SK-N-SH treated with all-trans-retinoic acid at 6 μM for 48 hours (cell line): ENCODE measurements around the gene WBP11.
"Not testable (repeated sequence)": the region's sequence is repeated elsewhere in the genome, so short reads cannot be mapped to it uniquely, and the experiment has no call there.

Experiments used
- ARNTL ChIP-seq: fragments of 450-650 bp; formaldehyde crosslinking; IDR thresholded peaks from 2 replicates; pipeline ENCODE4 v1.5.0; 2020; ENCODE audit warnings: low read depth, mild to moderate bottlenecking, moderate library complexity, borderline replicate concordance
- GLIS3 ChIP-seq: fragments of 250-450 bp; sonication (Bioruptor Pico); IDR thresholded peaks from 2 replicates; pipeline ENCODE4 v1.5.0; 2020; ENCODE audit warnings: mild to moderate bottlenecking, moderate library complexity
- ISL1 ChIP-seq: fragments of 250-450 bp; sonication (Bioruptor Pico); IDR thresholded peaks from 2 replicates; pipeline ENCODE4 v2.1.2; 2022; ENCODE audit warnings: mild to moderate bottlenecking, moderate library complexity
- OSR1 ChIP-seq: fragments of 250-450 bp; sonication (Bioruptor Pico); IDR thresholded peaks from 2 replicates; pipeline ENCODE4 v1.8.0; 2022; ENCODE audit warnings: moderate library complexity, mild to moderate bottlenecking, inconsistent platforms
- PATZ1 ChIP-seq: fragments of 250-450 bp; sonication (Bioruptor Pico); IDR thresholded peaks from 2 replicates; pipeline ENCODE4 v1.8.0; 2020; ENCODE audit warnings: mild to moderate bottlenecking, moderate library complexity, borderline replicate concordance
- PPARA ChIP-seq: fragments of 250-450 bp; sonication (Bioruptor Pico); IDR thresholded peaks from 2 replicates; pipeline ENCODE4 v1.5.0; 2020; ENCODE audit warnings: mild to moderate bottlenecking, borderline replicate concordance
- RARB ChIP-seq: fragments of 250-450 bp; sonication (Bioruptor Pico); IDR thresholded peaks from 2 replicates; pipeline ENCODE4 v1.8.0; 2021; ENCODE audit warnings: mild to moderate bottlenecking, moderate library complexity
- TOX ChIP-seq: fragments of 250-450 bp; sonication (Bioruptor Pico); IDR thresholded peaks from 2 replicates; pipeline ENCODE4 v1.8.0; 2021; ENCODE audit warnings: mild to moderate bottlenecking, moderate library complexity, borderline replicate concordance
- TSHZ2 ChIP-seq: fragments of 250-450 bp; sonication (Bioruptor Pico); IDR thresholded peaks from 2 replicates; pipeline ENCODE4 v1.5.0; 2020; ENCODE audit warnings: mild to moderate bottlenecking, moderate library complexity
- ZFP30 ChIP-seq: fragments of 450-650 bp; formaldehyde crosslinking; IDR thresholded peaks from 2 replicates; pipeline ENCODE4 v1.5.0; 2022; ENCODE audit warnings: mild to moderate bottlenecking, moderate library complexity
- ZNF70 ChIP-seq: fragments of 450-650 bp; formaldehyde crosslinking; IDR thresholded peaks from 2 replicates; pipeline ENCODE4 v1.5.0; 2020; ENCODE audit warnings: mild to moderate bottlenecking, moderate library complexity
- ZNF8 ChIP-seq: fragments of 450-650 bp; formaldehyde crosslinking; IDR thresholded peaks from 2 replicates; pipeline ENCODE4 v1.5.0; 2020; ENCODE audit warnings: mild to moderate bottlenecking, moderate library complexity
- TF ChIP-seq, protein P1 (sequence below): fragments of 250-450 bp; sonication (Bioruptor Pico); IDR thresholded peaks from 2 replicates; pipeline ENCODE4 v1.5.1; 2020; ENCODE audit warnings: low read depth, mild to moderate bottlenecking, moderate library complexity

GRCh38 chr12:14766020-14766419, 37.3 kb downstream of the WBP11 start:
- not testable (repeated sequence) for TF ChIP-seq ARNTL; ZNF8 (CRISPR knock-in tag); TSHZ2 (CRISPR knock-in tag); PPARA (CRISPR knock-in tag); RARB (CRISPR knock-in tag); OSR1; ZFP30 (CRISPR knock-in tag); TOX (CRISPR knock-in tag); ISL1; GLIS3; ZNF70 (CRISPR knock-in tag); PATZ1
- TF ChIP-seq, protein P1, sequence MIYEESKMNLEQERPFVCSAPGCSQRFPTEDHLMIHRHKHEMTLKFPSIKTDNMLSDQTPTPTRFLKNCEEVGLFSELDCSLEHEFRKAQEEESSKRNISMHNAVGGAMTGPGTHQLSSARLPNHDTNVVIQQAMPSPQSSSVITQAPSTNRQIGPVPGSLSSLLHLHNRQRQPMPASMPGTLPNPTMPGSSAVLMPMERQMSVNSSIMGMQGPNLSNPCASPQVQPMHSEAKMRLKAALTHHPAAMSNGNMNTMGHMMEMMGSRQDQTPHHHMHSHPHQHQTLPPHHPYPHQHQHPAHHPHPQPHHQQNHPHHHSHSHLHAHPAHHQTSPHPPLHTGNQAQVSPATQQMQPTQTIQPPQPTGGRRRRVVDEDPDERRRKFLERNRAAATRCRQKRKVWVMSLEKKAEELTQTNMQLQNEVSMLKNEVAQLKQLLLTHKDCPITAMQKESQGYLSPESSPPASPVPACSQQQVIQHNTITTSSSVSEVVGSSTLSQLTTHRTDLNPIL (CRISPR knock-in tag): not testable (repeated sequence)
